ENCODE data around the gene FGF14. TPM values are rescaled to one million over a fixed set of nuclear protein-coding genes. Genes with fewer than 3 reads are reported as not detected.

Gene FGF14
- total RNA-seq, 1 donor from 2014 or later, result 1.4 TPM

DNA sequence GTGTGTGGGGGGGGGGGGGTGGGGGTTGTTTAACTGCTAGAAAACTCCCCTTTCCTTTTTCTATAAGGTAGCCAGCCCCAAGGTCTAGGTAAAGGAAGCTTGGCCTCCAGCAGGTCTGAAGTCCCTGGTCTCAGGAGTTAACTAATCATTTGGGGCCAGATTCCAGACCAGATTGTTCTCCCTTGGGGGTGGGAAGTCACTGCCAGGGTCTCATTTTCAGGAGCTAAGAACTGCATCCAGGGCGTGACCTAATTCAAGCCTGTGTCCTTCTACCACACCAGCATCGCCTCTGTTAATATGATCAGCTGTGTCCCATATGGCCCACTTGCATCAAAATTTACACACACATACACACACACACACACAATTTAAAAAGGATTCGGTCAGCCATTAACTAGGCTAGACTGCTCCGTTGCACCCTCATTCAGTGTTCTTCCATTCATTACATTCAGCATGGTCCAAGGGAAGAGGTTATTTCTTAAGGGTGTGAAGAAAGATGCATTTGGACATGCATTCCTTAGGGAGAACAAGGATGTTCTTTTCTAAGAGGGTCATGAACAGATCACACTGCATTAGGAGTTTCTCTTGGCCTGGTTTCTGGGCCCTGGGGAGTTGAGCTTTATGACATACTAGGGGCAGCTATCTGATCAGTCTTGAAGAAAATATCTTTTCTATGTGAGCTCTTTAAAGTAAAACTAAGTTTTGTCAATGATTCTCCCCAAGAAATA lies 91.0 kb downstream of the FGF14 start:
- no peak for TF ChIP-seq EZH2 (IDR thresholded peaks at IDR 0.05)
- TF ChIP-seq, protein P1, sequence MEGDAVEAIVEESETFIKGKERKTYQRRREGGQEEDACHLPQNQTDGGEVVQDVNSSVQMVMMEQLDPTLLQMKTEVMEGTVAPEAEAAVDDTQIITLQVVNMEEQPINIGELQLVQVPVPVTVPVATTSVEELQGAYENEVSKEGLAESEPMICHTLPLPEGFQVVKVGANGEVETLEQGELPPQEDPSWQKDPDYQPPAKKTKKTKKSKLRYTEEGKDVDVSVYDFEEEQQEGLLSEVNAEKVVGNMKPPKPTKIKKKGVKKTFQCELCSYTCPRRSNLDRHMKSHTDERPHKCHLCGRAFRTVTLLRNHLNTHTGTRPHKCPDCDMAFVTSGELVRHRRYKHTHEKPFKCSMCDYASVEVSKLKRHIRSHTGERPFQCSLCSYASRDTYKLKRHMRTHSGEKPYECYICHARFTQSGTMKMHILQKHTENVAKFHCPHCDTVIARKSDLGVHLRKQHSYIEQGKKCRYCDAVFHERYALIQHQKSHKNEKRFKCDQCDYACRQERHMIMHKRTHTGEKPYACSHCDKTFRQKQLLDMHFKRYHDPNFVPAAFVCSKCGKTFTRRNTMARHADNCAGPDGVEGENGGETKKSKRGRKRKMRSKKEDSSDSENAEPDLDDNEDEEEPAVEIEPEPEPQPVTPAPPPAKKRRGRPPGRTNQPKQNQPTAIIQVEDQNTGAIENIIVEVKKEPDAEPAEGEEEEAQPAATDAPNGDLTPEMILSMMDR (IDR thresholded peaks at IDR 0.05), result no peak
- TF ChIP-seq EZH2phosphoT487 (IDR thresholded peaks at IDR 0.05), result no peak
- Histone ChIP-seq H2AFZ (replicated peaks) (no peak overlapping the region), H3K4me2 (no peak overlapping the region), H3K4me1 (no peaks in the 10 kb centered on the region), H3K27me3 (no peaks in the 10 kb centered on the region), H3K9me3 (ENCODE audit: low read depth) (no peaks in the 10 kb centered on the region), H3K36me3 (no peaks in the 10 kb centered on the region), H4K20me1 (ENCODE audit: low read depth) (no peaks in the 10 kb centered on the region), H3K79me2 (ENCODE audit: low read depth) (no peaks in the 10 kb centered on the region), H3F3A (ENCODE audit: low read depth) (no peaks in the 10 kb centered on the region), H3K27ac (no peak overlapping the region), H3K9ac (no peak overlapping the region), H3K4me3 (no peak overlapping the region)
- no peak for DNase-seq (ENCODE audit: low spot score)
- no peaks in the 10 kb centered on the region for H3K9me3 Mint-ChIP-seq
- peaks cover 3% of the 10 kb centered on the region for H3K4me1 Mint-ChIP-seq
- H3K36me3 Mint-ChIP-seq, result no peaks in the 10 kb centered on the region
- H3K27ac Mint-ChIP-seq, result no peak overlapping the region
- H3K4me3 Mint-ChIP-seq, result no peak overlapping the region
- no peaks in the 10 kb centered on the region for H3K27me3 Mint-ChIP-seq (ENCODE audit: insufficient read depth, low read depth)

DNA sequence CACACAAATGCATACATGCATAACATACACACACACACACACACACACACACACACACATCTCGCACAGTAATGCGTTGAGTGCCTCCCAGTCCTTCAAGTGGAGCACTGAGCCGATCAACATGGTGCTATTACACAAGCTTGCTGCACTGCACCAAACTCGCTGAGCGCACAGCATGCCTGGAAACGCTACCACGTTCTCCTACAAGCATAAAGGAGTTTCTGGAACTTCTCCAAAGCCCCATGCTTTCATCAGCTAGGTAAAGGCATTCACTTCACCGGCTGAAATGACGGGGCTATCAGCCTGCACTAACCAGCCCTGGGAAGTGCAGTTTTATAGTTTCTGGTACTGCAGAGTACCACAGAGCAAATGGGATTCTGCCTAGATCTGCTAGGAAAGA lies 92.7 kb downstream of the FGF14 start:
- no peak for DNase-seq (ENCODE audit: low spot score)
- H4K20me1 ChIP-seq (ENCODE audit: low read depth), result no peaks in the 10 kb centered on the region
- Mint-ChIP-seq H3K4me1 (peaks cover 3% of the 10 kb centered on the region), H3K36me3 (no peaks in the 10 kb centered on the region), H3K4me3 (no peak overlapping the region), H3K27me3 (ENCODE audit: insufficient read depth, low read depth) (no peaks in the 10 kb centered on the region), H3K9me3 (no peaks in the 10 kb centered on the region), H3K27ac (no peak overlapping the region)
- TF ChIP-seq EZH2phosphoT487 (IDR thresholded peaks at IDR 0.05) (no peak), EZH2 (IDR thresholded peaks at IDR 0.05) (no peak)
- TF ChIP-seq, protein P1 (IDR thresholded peaks at IDR 0.05), result no peak
- H3K9me3 ChIP-seq (ENCODE audit: low read depth), result no peaks in the 10 kb centered on the region
- no peaks in the 10 kb centered on the region for H3K36me3 ChIP-seq
- H3F3A ChIP-seq (ENCODE audit: low read depth), result no peaks in the 10 kb centered on the region
- H3K4me1 ChIP-seq, result no peaks in the 10 kb centered on the region
- no peaks in the 10 kb centered on the region for H3K79me2 ChIP-seq (ENCODE audit: low read depth)
- no peak overlapping the region for H3K27ac ChIP-seq
- H3K27me3 ChIP-seq, result no peaks in the 10 kb centered on the region
- no peak overlapping the region for H3K4me2 ChIP-seq
- no peak overlapping the region for H3K4me3 ChIP-seq
- H2AFZ ChIP-seq (replicated peaks), result no peak overlapping the region
- H3K9ac ChIP-seq, result no peak overlapping the region

DNA sequence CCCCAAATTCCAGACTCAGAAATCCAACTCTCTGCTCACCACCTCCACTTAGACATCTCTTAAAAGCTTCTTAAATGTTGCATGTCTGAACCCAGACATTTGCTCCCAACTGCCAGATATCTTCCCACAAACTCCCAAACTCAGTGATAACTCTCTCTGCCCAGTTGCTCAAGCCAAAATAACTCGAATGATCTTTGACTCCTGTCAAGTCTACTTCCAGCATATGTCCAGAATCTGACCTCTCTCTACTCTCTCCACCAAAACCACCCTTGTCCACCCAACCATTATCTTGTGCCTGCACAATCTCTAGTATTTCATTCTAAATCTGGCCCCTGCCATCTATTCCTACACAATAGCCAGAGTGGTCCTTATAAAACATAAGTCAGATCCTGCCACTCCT lies 99.3 kb downstream of the FGF14 start:
- no peaks in the 10 kb centered on the region for H3K27me3 Mint-ChIP-seq (ENCODE audit: insufficient read depth, low read depth)
- Histone ChIP-seq H3F3A (ENCODE audit: low read depth) (no peaks in the 10 kb centered on the region), H3K4me3 (no peak overlapping the region), H3K27me3 (no peaks in the 10 kb centered on the region), H3K27ac (no peak overlapping the region), H3K79me2 (ENCODE audit: low read depth) (no peaks in the 10 kb centered on the region), H3K9ac (no peak overlapping the region), H3K4me1 (no peaks in the 10 kb centered on the region), H3K9me3 (ENCODE audit: low read depth) (no peaks in the 10 kb centered on the region), H3K36me3 (no peaks in the 10 kb centered on the region), H2AFZ (replicated peaks) (no peak overlapping the region), H3K4me2 (no peak overlapping the region), H4K20me1 (ENCODE audit: low read depth) (no peaks in the 10 kb centered on the region)
- no peak overlapping the region for H3K27ac Mint-ChIP-seq
- H3K9me3 Mint-ChIP-seq, result no peaks in the 10 kb centered on the region
- no peak for TF ChIP-seq EZH2 (IDR thresholded peaks at IDR 0.05)
- TF ChIP-seq EZH2phosphoT487 (IDR thresholded peaks at IDR 0.05), result no peak
- TF ChIP-seq, protein P1 (IDR thresholded peaks at IDR 0.05), result no peak
- no peaks in the 10 kb centered on the region for H3K36me3 Mint-ChIP-seq
- no peaks in the 10 kb centered on the region for H3K4me1 Mint-ChIP-seq
- no peak overlapping the region for H3K4me3 Mint-ChIP-seq
- DNase-seq (ENCODE audit: low spot score), result no peak

Measured in neural progenitor cell (in vitro differentiated cells).